HCT116 (cell line): Measurements from ENCODE around the gene FHOD1. TPM values are rescaled to one million over a fixed set of nuclear protein-coding genes. Genes with fewer than 3 reads are reported as not detected.

Source experiments
- ATAC-seq: fragments of 200-7000 bp; cut with Tn5 transposase; 2 replicates; pipeline ENCODE4 v1.9.1; 2020; ENCODE audit warnings: mild to moderate bottlenecking, moderate library complexity
- BruUV-seq: library from RNA; stranded (reverse); fragments of 400-500 nt; replicated peaks from 2 replicates; lab custom pipeline; 2021; lab: Mats Ljungman, UMichigan
- CTCF ChIA-PET: fragments of 300-600 bp; sonication (Branson Sonifier 250); formaldehyde crosslinking; loops from one replicate; lab custom pipeline; 2021; ENCODE audit warnings: antibody characterized with exemption; lab: Charles Lee
- POLR2A ChIA-PET: fragments of 300-600, 350-600 bp; sonication (Branson Sonifier 250); formaldehyde crosslinking; loops from one replicate; lab custom pipeline; 2021; ENCODE audit warnings: antibody characterized with exemption; lab: Charles Lee
- RAD21 ChIA-PET, 2 experiments: fragments of 300-600 bp; sonication (Branson Sonifier 250); formaldehyde crosslinking; loops; one replicate each; lab custom pipeline; 2023; ENCODE audit warnings: low total read pairs in 2 of 2; ENCODE audit not compliant: uncharacterized antibody in 2 of 2, unreplicated experiment in 2 of 2, low non-redundant PET in 1 of 2; lab: Charles Lee
- DNase-seq: peaks from one replicate; pipeline ENCODE4 v3.0.0-alpha.2; 2010; ENCODE audit warnings: low read depth, low spot score
- H2AFZ ChIP-seq: fragments of 200-600 bp; shearing (Covaris generic), sonication (generic); 2 replicates; pipeline ENCODE4 v1.6.1; 2017; ENCODE audit warnings: low read depth, mixed run types, mixed read lengths, antibody characterized with exemption, low read length; ENCODE audit not compliant: poor library complexity, severe bottlenecking
- H3K27ac ChIP-seq: 2 replicates; pipeline ENCODE4 v1.5.1; 2012; ENCODE audit warnings: low read depth, low read length
- H3K27me3 ChIP-seq: fragments of 200-600 bp; sonication (generic); 2 replicates; pipeline ENCODE4 v1.6.1; 2016; ENCODE audit warnings: mixed run types, low read length, mixed read lengths; ENCODE audit not compliant: insufficient read depth
- H3K36me3 ChIP-seq, 2 experiments: fragments of 200-500 bp in 1 of 2; fragments of 200-600 bp in 1 of 2; sonication (Bioruptor generic) in 1 of 2; sonication (generic) in 1 of 2; 2 replicates each; pipeline versions ENCODE4 v1.5.1 to v1.6.1; 2014 to 2016; ENCODE audit warnings: low read length in 2 of 2, inconsistent platforms in 1 of 2, mixed read lengths in 1 of 2, mixed run types in 1 of 2; ENCODE audit not compliant: insufficient read depth in 2 of 2, control insufficient read depth in 1 of 2
- H3K4me1 ChIP-seq, 2 experiments: fragments of 200-600 bp in 1 of 2; sonication (generic) in 1 of 2; 2 replicates each; pipeline versions ENCODE4 v1.5.1 to v1.6.1; 2012 to 2017; ENCODE audit warnings: low read length in 2 of 2, inconsistent platforms in 1 of 2, mild to moderate bottlenecking in 1 of 2, mixed read lengths in 1 of 2, mixed run types in 1 of 2, moderate library complexity in 1 of 2; ENCODE audit not compliant: insufficient read depth in 2 of 2, control insufficient read depth in 1 of 2
- H3K4me2 ChIP-seq: fragments of 200-600 bp; sonication (generic); 2 replicates; pipeline ENCODE4 v1.6.1; 2017; ENCODE audit warnings: mixed run types, low read length, mixed read lengths
- H3K4me3 ChIP-seq, 2 experiments: fragments of 200-600 bp in 1 of 2; sonication (generic) in 1 of 2; replicated peaks in 1 of 2; 2 replicates each; pipeline ENCODE4 v1.5.1; 2011 to 2016; ENCODE audit warnings: low read length in 2 of 2, control low read depth in 1 of 2, low read depth in 1 of 2, mild to moderate bottlenecking in 1 of 2, mixed read lengths in 1 of 2, mixed run types in 1 of 2
- H3K79me2 ChIP-seq: fragments of 200-600 bp; sonication (generic); 2 replicates; pipeline ENCODE4 v1.6.1; 2017; ENCODE audit warnings: mild to moderate bottlenecking, mixed run types, low read length, moderate library complexity, mixed read lengths; ENCODE audit not compliant: insufficient read depth
- H3K9ac ChIP-seq: fragments of 200-600 bp; sonication (generic); 2 replicates; pipeline ENCODE4 v1.6.1; 2016; ENCODE audit warnings: low read length, mixed read lengths
- H3K9me2 ChIP-seq: fragments of 200-600 bp; sonication (generic), shearing (Covaris generic); 2 replicates; pipeline ENCODE4 v1.6.1; 2017; ENCODE audit warnings: mixed run types, mild to moderate bottlenecking, moderate library complexity; ENCODE audit not compliant: insufficient read depth
- H3K9me3 ChIP-seq, 2 experiments: fragments of 200-500 bp in 1 of 2; fragments of 200-600 bp in 1 of 2; sonication (Bioruptor generic) in 1 of 2; sonication (generic) in 1 of 2; 2 replicates each; pipeline ENCODE4 v1.6.1; 2014 to 2017; ENCODE audit warnings: low read length in 2 of 2, mixed read lengths in 2 of 2, inconsistent platforms in 1 of 2, low read depth in 1 of 2, mild to moderate bottlenecking in 1 of 2, mixed run types in 1 of 2, moderate library complexity in 1 of 2; ENCODE audit not compliant: control insufficient read depth in 1 of 2, insufficient read depth in 1 of 2
- H4K20me1 ChIP-seq: fragments of 200-600 bp; sonication (generic), shearing (Covaris generic); 2 replicates; pipeline ENCODE4 v1.6.1; 2017; ENCODE audit warnings: mixed run types, mild to moderate bottlenecking, moderate library complexity; ENCODE audit not compliant: insufficient read depth
- CEBPB ChIP-seq: IDR thresholded peaks from 2 replicates; pipeline ENCODE4 v1.6.1; 2012; ENCODE audit warnings: low read depth
- CTCF ChIP-seq, 3 experiments: fragments of 200-600 bp in 1 of 3; sonication (generic) in 1 of 3; IDR thresholded peaks in 2 of 3; conservative IDR thresholded peaks in 1 of 3; 2 replicates each; pipeline ENCODE4 v1.5.1; 2012 to 2017; ENCODE audit warnings: low read depth in 2 of 3, low read length in 2 of 3, antibody characterized with exemption in 1 of 3, borderline replicate concordance in 1 of 3, control low read depth in 1 of 3, mild to moderate bottlenecking in 1 of 3, mixed read lengths in 1 of 3, mixed run types in 1 of 3, moderate library complexity in 1 of 3; ENCODE audit not compliant: insufficient read depth in 1 of 3
- ELF1 ChIP-seq: IDR thresholded peaks from 2 replicates; pipeline ENCODE4 v1.6.1; 2012; ENCODE audit warnings: low read depth, borderline replicate concordance
- EZH2 ChIP-seq: fragments of 200-600 bp; sonication (generic); IDR thresholded peaks from 2 replicates; pipeline ENCODE4 v1.6.1; 2017; ENCODE audit warnings: antibody characterized with exemption, mixed run types
- EZH2phosphoT487 ChIP-seq: fragments of 200-600 bp; IDR thresholded peaks from 2 replicates; pipeline ENCODE4 v1.6.1; 2018; ENCODE audit warnings: antibody characterized with exemption, borderline replicate concordance
- FOSL1 ChIP-seq: IDR thresholded peaks from 2 replicates; pipeline ENCODE4 v1.6.1; 2012; ENCODE audit warnings: low read depth
- JUND ChIP-seq: IDR thresholded peaks from 2 replicates; pipeline ENCODE4 v1.6.1; 2012
- MAX ChIP-seq: IDR thresholded peaks from 2 replicates; pipeline ENCODE4 v1.6.1; 2012
- POLR2A ChIP-seq: IDR thresholded peaks from 2 replicates; pipeline ENCODE4 v1.7.0; 2011; ENCODE audit warnings: borderline replicate concordance; ENCODE audit not compliant: insufficient read depth, insufficient read length; ENCODE audit errors: extremely low read depth
- POLR2AphosphoS5 ChIP-seq: IDR thresholded peaks from 2 replicates; pipeline ENCODE4 v1.6.1; 2011; ENCODE audit warnings: mild to moderate bottlenecking, low read depth, low read length, moderate library complexity
- RAD21 ChIP-seq: IDR thresholded peaks from 2 replicates; pipeline ENCODE4 v1.6.1; 2012; ENCODE audit warnings: low read depth, mild to moderate bottlenecking
- SIN3A ChIP-seq: IDR thresholded peaks from 2 replicates; pipeline ENCODE4 v1.6.1; 2012; ENCODE audit warnings: low read depth
- YY1 ChIP-seq: IDR thresholded peaks from 2 replicates; pipeline ENCODE4 v1.6.1; 2011; ENCODE audit warnings: low read length, low read depth, moderate library complexity, mild to moderate bottlenecking; ENCODE audit not compliant: insufficient replicate concordance; ENCODE audit errors: extremely low read depth
- ZNF274 ChIP-seq: fragments of 200-500 bp; sonication (Bioruptor generic); IDR thresholded peaks from 2 replicates; pipeline ENCODE4 v1.6.1; 2014; ENCODE audit warnings: mild to moderate bottlenecking, low read depth, low read length, inconsistent platforms
- intact Hi-C: fragments of 100-400 bp; cut with micrococcal nuclease; formaldehyde crosslinking; loops from 2 replicates; pipeline ENCODE4 v1.10.0; 2022
- total RNA-seq: library from RNA; stranded (reverse); gene quantifications from one replicate; pipeline ENCODE4 v1.2.1, GENCODE V29; 2021; ENCODE audit not compliant: unreplicated experiment
- TF ChIP-seq, protein P1 (sequence below): IDR thresholded peaks from 2 replicates; pipeline ENCODE4 v1.6.1; 2012; ENCODE audit warnings: low read depth
- TF ChIP-seq, protein P2 (sequence below): IDR thresholded peaks from 2 replicates; pipeline ENCODE4 v1.6.1; 2012

The FHOD1 gene
- total RNA-seq, 1 experiment from 2014 or later, result 69.2 TPM

- Histone ChIP-seq H2AFZ (no peak overlapping the region), H4K20me1 (no peaks in the 10 kb centered on the region; the same call in 1 of the 2 replicates), H3K27me3 (no peaks in the 10 kb centered on the region)
- ATAC-seq, result no peak
- TF ChIP-seq SIN3A (no peak), CTCF (IDR thresholded peaks at IDR 0.05 in 2 of 3, conservative IDR thresholded peaks at IDR 0.05 in 1 of 3; ENCODE audit: borderline replicate concordance in 1 of 3, insufficient read depth in 1 of 3, low read depth in 2 of 3, low read length in 2 of 3) (no peak), RAD21 (no peak), FOSL1 (no peak), JUND (no peak), EZH2phosphoT487 (no peak), MAX (no peak), ZNF274 (no peak), POLR2AphosphoS5 (no peak), CEBPB (no peak), YY1 (no peak), ELF1 (no peak), EZH2 (no peak), POLR2A (no peak)
- TF ChIP-seq, protein P1, sequence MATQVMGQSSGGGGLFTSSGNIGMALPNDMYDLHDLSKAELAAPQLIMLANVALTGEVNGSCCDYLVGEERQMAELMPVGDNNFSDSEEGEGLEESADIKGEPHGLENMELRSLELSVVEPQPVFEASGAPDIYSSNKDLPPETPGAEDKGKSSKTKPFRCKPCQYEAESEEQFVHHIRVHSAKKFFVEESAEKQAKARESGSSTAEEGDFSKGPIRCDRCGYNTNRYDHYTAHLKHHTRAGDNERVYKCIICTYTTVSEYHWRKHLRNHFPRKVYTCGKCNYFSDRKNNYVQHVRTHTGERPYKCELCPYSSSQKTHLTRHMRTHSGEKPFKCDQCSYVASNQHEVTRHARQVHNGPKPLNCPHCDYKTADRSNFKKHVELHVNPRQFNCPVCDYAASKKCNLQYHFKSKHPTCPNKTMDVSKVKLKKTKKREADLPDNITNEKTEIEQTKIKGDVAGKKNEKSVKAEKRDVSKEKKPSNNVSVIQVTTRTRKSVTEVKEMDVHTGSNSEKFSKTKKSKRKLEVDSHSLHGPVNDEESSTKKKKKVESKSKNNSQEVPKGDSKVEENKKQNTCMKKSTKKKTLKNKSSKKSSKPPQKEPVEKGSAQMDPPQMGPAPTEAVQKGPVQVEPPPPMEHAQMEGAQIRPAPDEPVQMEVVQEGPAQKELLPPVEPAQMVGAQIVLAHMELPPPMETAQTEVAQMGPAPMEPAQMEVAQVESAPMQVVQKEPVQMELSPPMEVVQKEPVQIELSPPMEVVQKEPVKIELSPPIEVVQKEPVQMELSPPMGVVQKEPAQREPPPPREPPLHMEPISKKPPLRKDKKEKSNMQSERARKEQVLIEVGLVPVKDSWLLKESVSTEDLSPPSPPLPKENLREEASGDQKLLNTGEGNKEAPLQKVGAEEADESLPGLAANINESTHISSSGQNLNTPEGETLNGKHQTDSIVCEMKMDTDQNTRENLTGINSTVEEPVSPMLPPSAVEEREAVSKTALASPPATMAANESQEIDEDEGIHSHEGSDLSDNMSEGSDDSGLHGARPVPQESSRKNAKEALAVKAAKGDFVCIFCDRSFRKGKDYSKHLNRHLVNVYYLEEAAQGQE, result no peak
- TF ChIP-seq, protein P2, sequence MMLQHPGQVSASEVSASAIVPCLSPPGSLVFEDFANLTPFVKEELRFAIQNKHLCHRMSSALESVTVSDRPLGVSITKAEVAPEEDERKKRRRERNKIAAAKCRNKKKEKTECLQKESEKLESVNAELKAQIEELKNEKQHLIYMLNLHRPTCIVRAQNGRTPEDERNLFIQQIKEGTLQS, result no peak
- TF ChIP-seq, all 23 proteins: peak for 0
- Histone ChIP-seq H3K79me2 (peaks cover 22% of the 10 kb centered on the region), H3K9me3 (no peaks in the 10 kb centered on the region), H3K9me2 (no peaks in the 10 kb centered on the region), H3K36me3 (peaks cover 22 to 33% of the 10 kb centered on the region in 2 experiments; a peak in 3 of 4 replicates), H3K4me3 (peak overlapping the region; percentile 78), H3K4me1 (peaks cover 15 to 33% of the 10 kb centered on the region in 2 experiments), H3K27ac (peak overlapping the region; percentile 53), H3K9ac (peak overlapping the region; percentile 75), H3K4me2 (peak overlapping the region; percentile 97)
- ChIA-PET CTCF (interaction anchor here (0.7 to 1.6 kb wide), 2 partner anchors 44 to 45 kb away, joined by 4 to 7 read pairs; no protein-coding TSS in a partner anchor), RAD21 (interaction anchor here in 1 of 2 experiments (0.7 kb wide), 1 partner anchor 45 kb away, joined by 3 read pairs; no protein-coding TSS in a partner anchor), POLR2A (interaction anchor here (0.7 kb wide), 1 partner anchor 43 kb away, joined by 8 read pairs; no protein-coding TSS in a partner anchor)
- no peak for DNase-seq
- intact Hi-C loops, result no loop called here
- no TSS peak for BruUV-seq
These were observed 46.8 kb downstream of the FHOD1 start for GRCh38 chr16:67200491-67200890.
